ENCODE results near the gene LRRC51.

GRCh38 chr11:72072348-72072747 lies 8.3 kb upstream of the LRRC51 start:
- TF ChIP-seq MXI1 (IDR thresholded peaks at IDR 0.05; ENCODE audit: borderline replicate concordance, low read depth, low read length) (peak; percentile 39; the same call in 1 of the 2 replicates), CTCF (conservative IDR thresholded peaks at IDR 0.05; ENCODE audit: low read depth, low read length) (no peak), POLR2A (IDR thresholded peaks at IDR 0.05; ENCODE audit: low read depth, low read length) (no peak), RFX5 (IDR thresholded peaks at IDR 0.05; ENCODE audit: low read depth, low read length) (no peak), USF2 (IDR thresholded peaks at IDR 0.05; ENCODE audit: low read depth, low read length) (no peak)
